Stimulated activated CD4-positive, alpha-beta T cell treated with anti-CD3 and anti-CD28 coated beads, Interleukin-1b, Interleukin-23, amount 100 ng/mL, for 24 hours (primary cell): ENCODE results near the gene RXRB.

Experiments
- DNase-seq, 4 experiments: peaks; one replicate each; pipeline ENCODE4 v3.0.0-alpha.2; 2020; ENCODE audit warnings: low read depth in 4 of 4, low spot score in 1 of 4

The RXRB gene

GRCh38 chr6:33212857-33213165 lies 12.3 kb upstream of the RXRB start:
- DNase-seq = no peak

- no peak for DNase-seq
These were observed 11.4 kb upstream of the RXRB start for GRCh38 chr6:33211666-33212422.

- no peak for DNase-seq
These were observed 10.7 kb upstream of the RXRB start for GRCh38 chr6:33211136-33211535.

- DNase-seq = no peak
These were observed 9.4 kb upstream of the RXRB start for GRCh38 chr6:33209856-33210255.

- DNase-seq = peak; percentile 65 to 83 (median 74)
These were observed 7.9 kb upstream of the RXRB start, which contains the start of gene RING1 for GRCh38 chr6:33208091-33208967. TSS of gene RING1 (plus strand) at chr6:33208500. CDS start at chr6:33208823, 323 bp downstream.

- DNase-seq = no peak
These were observed 7.2 kb upstream of the RXRB start for GRCh38 chr6:33207552-33208090.

- no peak for DNase-seq
These were observed 6.5 kb upstream of the RXRB start for GRCh38 chr6:33206864-33207551.

GRCh38 chr6:33206027-33206863 lies 5.8 kb upstream of the RXRB start:
- DNase-seq = no peak

GRCh38 chr6:33205191-33206026 lies 4.9 kb upstream of the RXRB start:
- DNase-seq = no peak

- DNase-seq = peak; percentile 73 to 95 (median 85)
These were observed 4.1 kb upstream of the RXRB start, which contains the start of gene HSD17B8 for GRCh38 chr6:33204415-33205190. TSS of gene HSD17B8 (plus strand) at chr6:33204655. CDS start at chr6:33204669, 14 bp downstream.

- DNase-seq = no peak
These were observed 3.6 kb upstream of the RXRB start for GRCh38 chr6:33204165-33204414.

- DNase-seq = no peak
These were observed 3.1 kb upstream of the RXRB start for GRCh38 chr6:33203443-33204164.

GRCh38 chr6:33202799-33203198 lies 2.3 kb upstream of the RXRB start:
- DNase-seq = no peak

GRCh38 chr6:33201935-33202334 lies 1.5 kb upstream of the RXRB start:
- no peak for DNase-seq

GRCh38 chr6:33201147-33201545 lies 681 bp upstream of the RXRB start:
- no peak for DNase-seq

GRCh38 chr6:33199687-33200218 lies 712 bp downstream of the RXRB start:
- DNase-seq = peak in 2 of 4 experiments; percentile 62 to 80

GRCh38 chr6:33198853-33199436 lies 1.5 kb downstream of the RXRB start:
- no peak for DNase-seq
